ENCODE results near the gene PRKAR1B.

Gene PRKAR1B

DNA sequence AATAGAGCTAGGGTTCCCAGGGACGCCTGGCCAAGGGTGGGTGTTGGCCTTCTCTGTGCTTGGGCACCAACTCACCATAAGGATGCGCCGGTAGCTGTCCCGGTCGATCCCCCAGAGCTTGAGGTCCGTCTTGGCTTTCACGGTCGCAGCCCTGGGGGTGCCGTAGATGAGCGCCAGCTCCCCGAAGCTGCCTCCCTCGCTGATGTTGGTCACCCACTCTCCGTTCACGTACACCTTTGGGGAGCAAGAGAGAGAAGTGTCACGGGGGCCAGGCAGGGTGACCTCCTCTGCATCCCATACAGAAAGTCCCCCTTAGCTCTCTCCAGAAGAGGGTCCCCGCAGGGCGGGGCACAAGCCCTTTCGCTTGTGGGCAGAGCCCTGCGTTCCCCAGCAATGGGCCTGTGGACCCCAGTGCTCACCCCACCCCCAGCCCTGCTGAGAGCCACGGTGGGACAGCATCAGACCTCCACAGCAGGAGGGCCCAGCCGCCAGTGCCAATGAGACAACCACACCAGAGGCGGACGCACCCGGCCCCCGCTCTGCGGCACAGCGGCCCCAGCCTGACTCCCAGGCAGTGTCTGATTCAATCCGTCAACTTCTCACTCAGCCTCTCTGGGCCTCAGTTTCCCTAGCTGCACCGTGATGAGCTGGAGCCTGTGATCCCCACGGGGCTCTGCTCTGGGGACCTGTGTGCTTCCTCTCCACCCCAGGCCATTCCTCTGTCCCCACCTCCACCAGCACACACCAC, 130.8 kb downstream of the PRKAR1B start:
- TF ChIP-seq EZH2 (IDR thresholded peaks at IDR 0.05; ENCODE audit: borderline replicate concordance, low read length): no peak
- TF ChIP-seq, protein P1, sequence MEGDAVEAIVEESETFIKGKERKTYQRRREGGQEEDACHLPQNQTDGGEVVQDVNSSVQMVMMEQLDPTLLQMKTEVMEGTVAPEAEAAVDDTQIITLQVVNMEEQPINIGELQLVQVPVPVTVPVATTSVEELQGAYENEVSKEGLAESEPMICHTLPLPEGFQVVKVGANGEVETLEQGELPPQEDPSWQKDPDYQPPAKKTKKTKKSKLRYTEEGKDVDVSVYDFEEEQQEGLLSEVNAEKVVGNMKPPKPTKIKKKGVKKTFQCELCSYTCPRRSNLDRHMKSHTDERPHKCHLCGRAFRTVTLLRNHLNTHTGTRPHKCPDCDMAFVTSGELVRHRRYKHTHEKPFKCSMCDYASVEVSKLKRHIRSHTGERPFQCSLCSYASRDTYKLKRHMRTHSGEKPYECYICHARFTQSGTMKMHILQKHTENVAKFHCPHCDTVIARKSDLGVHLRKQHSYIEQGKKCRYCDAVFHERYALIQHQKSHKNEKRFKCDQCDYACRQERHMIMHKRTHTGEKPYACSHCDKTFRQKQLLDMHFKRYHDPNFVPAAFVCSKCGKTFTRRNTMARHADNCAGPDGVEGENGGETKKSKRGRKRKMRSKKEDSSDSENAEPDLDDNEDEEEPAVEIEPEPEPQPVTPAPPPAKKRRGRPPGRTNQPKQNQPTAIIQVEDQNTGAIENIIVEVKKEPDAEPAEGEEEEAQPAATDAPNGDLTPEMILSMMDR (IDR thresholded peaks at IDR 0.05; ENCODE audit: low read length): no peak
- H3K4me3 ChIP-seq (ENCODE audit: low read depth, low read length, poor library complexity, severe bottlenecking): no peak overlapping the region
- H2AFZ ChIP-seq (ENCODE audit: low read length): no peak overlapping the region
- no peaks in the 10 kb centered on the region for H3K9me3 ChIP-seq (ENCODE audit: low read length)
- no peaks in the 10 kb centered on the region for H3K4me1 ChIP-seq (ENCODE audit: insufficient read depth, low read length, severe bottlenecking)
- H3K79me2 ChIP-seq (ENCODE audit: insufficient read depth, low read length): no peaks in the 10 kb centered on the region
- no peaks in the 10 kb centered on the region for H3F3A ChIP-seq (ENCODE audit: insufficient read depth, low read length)
- H3K9me2 ChIP-seq (ENCODE audit: low read depth, low read length): no peaks in the 10 kb centered on the region
- no peak overlapping the region for H3K27ac ChIP-seq (ENCODE audit: low read depth, low read length, poor library complexity, severe bottlenecking)
- H3K36me3 ChIP-seq (ENCODE audit: insufficient read depth, low read length): no peaks in the 10 kb centered on the region
- no peaks in the 10 kb centered on the region for H3K27me3 ChIP-seq (ENCODE audit: insufficient read depth, low read length)
- H3K9ac ChIP-seq (ENCODE audit: low read length): no peak overlapping the region
- H4K20me1 ChIP-seq (ENCODE audit: insufficient read depth, low read length): no peaks in the 10 kb centered on the region
- H3K4me2 ChIP-seq (ENCODE audit: low read length): no peak overlapping the region

DNA sequence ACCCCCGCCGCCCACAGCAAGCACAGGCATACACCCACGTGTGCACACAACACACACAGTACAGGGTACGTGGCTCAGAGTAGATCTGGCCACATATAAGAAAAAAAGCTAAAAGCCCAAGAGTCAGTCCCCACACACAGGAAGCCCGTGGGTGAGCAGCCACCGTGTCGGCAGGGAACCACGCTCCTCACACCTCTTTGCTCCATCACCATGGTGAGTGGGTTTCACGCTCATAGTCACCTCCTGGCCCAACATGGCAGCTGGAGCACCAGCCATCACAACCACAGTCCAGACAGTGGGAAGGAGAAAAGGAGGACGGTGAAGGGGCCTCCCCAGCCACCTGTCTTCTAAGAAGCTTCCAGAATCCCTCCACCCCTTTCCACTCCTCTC, 131.5 kb downstream of the PRKAR1B start:
- H3K27me3 ChIP-seq (ENCODE audit: insufficient read depth, low read length): no peaks in the 10 kb centered on the region
- H3K79me2 ChIP-seq (ENCODE audit: insufficient read depth, low read length): no peaks in the 10 kb centered on the region
- no peaks in the 10 kb centered on the region for H3K4me1 ChIP-seq (ENCODE audit: insufficient read depth, low read length, severe bottlenecking)
- no peak overlapping the region for H3K27ac ChIP-seq (ENCODE audit: low read depth, low read length, poor library complexity, severe bottlenecking)
- TF ChIP-seq EZH2 (IDR thresholded peaks at IDR 0.05; ENCODE audit: borderline replicate concordance, low read length): no peak
- TF ChIP-seq, protein P1 (IDR thresholded peaks at IDR 0.05; ENCODE audit: low read length): no peak
- no peaks in the 10 kb centered on the region for H3K9me3 ChIP-seq (ENCODE audit: low read length)
- H3F3A ChIP-seq (ENCODE audit: insufficient read depth, low read length): no peaks in the 10 kb centered on the region
- no peak overlapping the region for H3K4me3 ChIP-seq (ENCODE audit: low read depth, low read length, poor library complexity, severe bottlenecking)
- no peaks in the 10 kb centered on the region for H3K9me2 ChIP-seq (ENCODE audit: low read depth, low read length)
- H3K4me2 ChIP-seq (ENCODE audit: low read length): no peak overlapping the region
- no peak overlapping the region for H2AFZ ChIP-seq (ENCODE audit: low read length)
- H3K9ac ChIP-seq (ENCODE audit: low read length): no peak overlapping the region
- H3K36me3 ChIP-seq (ENCODE audit: insufficient read depth, low read length): no peaks in the 10 kb centered on the region
- H4K20me1 ChIP-seq (ENCODE audit: insufficient read depth, low read length): no peaks in the 10 kb centered on the region

DNA sequence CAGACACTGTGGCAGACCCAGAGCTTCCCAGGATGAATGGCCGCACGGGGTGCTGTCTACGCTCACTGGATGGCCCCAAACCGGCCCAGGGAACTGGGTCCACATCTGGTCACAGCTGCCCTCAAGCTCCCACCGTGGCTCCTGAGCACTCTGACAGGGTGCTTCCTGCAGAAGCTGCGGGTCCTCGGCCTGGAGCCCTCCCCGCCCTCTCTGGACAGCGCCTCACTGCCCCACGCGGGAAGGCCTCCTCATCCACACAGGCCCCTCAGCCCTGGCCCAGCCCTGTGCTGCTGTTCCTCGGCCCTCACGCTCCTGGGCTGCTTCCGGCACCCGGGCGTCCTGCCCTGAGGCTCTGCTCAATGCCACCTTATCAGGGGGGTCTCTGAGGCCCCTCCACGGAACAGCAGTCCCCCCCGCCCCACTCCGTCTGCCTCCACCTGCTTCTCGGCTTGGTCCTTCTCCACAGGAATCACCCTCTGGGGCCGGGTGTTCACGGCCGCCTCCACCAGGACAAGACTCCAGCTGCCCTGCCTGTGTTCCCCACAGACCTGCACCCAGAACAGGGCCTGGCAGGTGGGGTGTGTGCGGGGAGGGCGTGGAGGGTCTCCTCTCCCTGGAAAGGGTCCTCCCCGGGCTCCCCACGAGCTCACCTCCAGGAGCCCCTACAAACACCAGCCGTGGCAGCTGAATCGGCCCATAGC, 132.0 kb downstream of the PRKAR1B start:
- Histone ChIP-seq H3K4me2 (ENCODE audit: low read length) (no peak overlapping the region), H3K27ac (ENCODE audit: low read depth, low read length, poor library complexity, severe bottlenecking) (no peak overlapping the region), H3F3A (ENCODE audit: insufficient read depth, low read length) (no peaks in the 10 kb centered on the region)

More for the DNA sequence above, 132.0 kb downstream of the PRKAR1B start:
- H3K36me3 ChIP-seq (ENCODE audit: insufficient read depth, low read length): no peaks in the 10 kb centered on the region
- no peaks in the 10 kb centered on the region for H3K79me2 ChIP-seq (ENCODE audit: insufficient read depth, low read length)
- H3K27me3 ChIP-seq (ENCODE audit: insufficient read depth, low read length): no peaks in the 10 kb centered on the region
- H3K4me3 ChIP-seq (ENCODE audit: low read depth, low read length, poor library complexity, severe bottlenecking): no peak overlapping the region
- no peaks in the 10 kb centered on the region for H3K9me3 ChIP-seq (ENCODE audit: low read length)
- no peaks in the 10 kb centered on the region for H4K20me1 ChIP-seq (ENCODE audit: insufficient read depth, low read length)
- no peak overlapping the region for H3K9ac ChIP-seq (ENCODE audit: low read length)
- TF ChIP-seq, protein P1 (IDR thresholded peaks at IDR 0.05; ENCODE audit: low read length): no peak
- TF ChIP-seq EZH2 (IDR thresholded peaks at IDR 0.05; ENCODE audit: borderline replicate concordance, low read length): no peak
- no peak overlapping the region for H2AFZ ChIP-seq (ENCODE audit: low read length)
- H3K4me1 ChIP-seq (ENCODE audit: insufficient read depth, low read length, severe bottlenecking): no peaks in the 10 kb centered on the region
- H3K9me2 ChIP-seq (ENCODE audit: low read depth, low read length): no peaks in the 10 kb centered on the region

Data from OCI-LY1 (cell line).